Measurements from ENCODE around the gene SULT1A2.

SULT1A2 gene

DNA sequence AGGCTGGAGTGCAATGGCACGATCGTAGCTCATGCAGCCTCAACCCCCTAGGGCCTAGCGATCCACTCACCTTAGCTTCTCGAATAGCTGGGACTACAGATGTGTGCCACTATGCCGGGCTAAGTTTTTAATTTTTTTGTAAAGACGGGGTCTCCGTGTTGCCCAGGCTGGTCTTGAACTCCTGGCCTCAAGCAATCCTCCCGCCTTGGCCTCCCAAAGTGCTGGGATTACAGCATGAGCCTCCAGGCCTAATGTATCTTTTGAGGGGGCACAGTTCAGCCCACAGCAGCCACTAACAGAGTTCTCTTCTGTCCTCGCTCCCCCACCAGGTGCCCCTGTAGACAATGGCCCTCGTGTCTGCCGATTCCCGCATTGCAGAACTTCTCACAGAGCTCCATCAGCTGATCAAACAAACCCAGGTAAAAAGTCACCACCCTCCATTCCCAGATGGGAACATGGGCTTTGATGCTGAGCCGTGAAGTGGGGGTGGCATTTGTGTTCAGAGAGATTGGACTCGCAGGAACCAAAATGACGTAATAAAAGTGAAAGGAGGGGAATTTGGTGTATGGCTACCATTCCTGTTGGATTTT is 16.0 kb downstream of the SULT1A2 start:
- no peak overlapping the region for H3K4me3 ChIP-seq (ENCODE audit: insufficient read depth, low read length, poor library complexity, severe bottlenecking)
- H3K9ac ChIP-seq (ENCODE audit: low read length) = no peak overlapping the region
- no peaks in the 10 kb centered on the region for H3K36me3 ChIP-seq (ENCODE audit: low read length)
- no peaks in the 10 kb centered on the region for H3K27me3 ChIP-seq (ENCODE audit: low read length)
- H3F3A ChIP-seq (ENCODE audit: insufficient read depth) = no peaks in the 10 kb centered on the region
- no peak overlapping the region for H3K4me2 ChIP-seq (ENCODE audit: low read depth, low read length, poor library complexity, severe bottlenecking)
- TF ChIP-seq CTCF (IDR thresholded peaks at IDR 0.05; ENCODE audit: insufficient read depth, low read length, poor library complexity, severe bottlenecking) (no peak), EZH2phosphoT487 (conservative IDR thresholded peaks at IDR 0.05; ENCODE audit: low read length) (no peak)
- H3K27ac ChIP-seq (ENCODE audit: low read depth, low read length) = no peak overlapping the region
- no peaks in the 10 kb centered on the region for H4K20me1 ChIP-seq (ENCODE audit: low read depth, low read length)
- no peak overlapping the region for H2AFZ ChIP-seq (ENCODE audit: low read depth, low read length, severe bottlenecking)
- H3K9me2 ChIP-seq (replicated peaks; ENCODE audit: insufficient read depth, low read length) = no peaks in the 10 kb centered on the region
- H3K9me3 ChIP-seq (ENCODE audit: insufficient read depth, low read length) = no peaks in the 10 kb centered on the region
- peaks cover 9% of the 10 kb centered on the region; the same call in 1 of the 2 replicates for H3K79me2 ChIP-seq (ENCODE audit: insufficient read depth, low read length)

DNA sequence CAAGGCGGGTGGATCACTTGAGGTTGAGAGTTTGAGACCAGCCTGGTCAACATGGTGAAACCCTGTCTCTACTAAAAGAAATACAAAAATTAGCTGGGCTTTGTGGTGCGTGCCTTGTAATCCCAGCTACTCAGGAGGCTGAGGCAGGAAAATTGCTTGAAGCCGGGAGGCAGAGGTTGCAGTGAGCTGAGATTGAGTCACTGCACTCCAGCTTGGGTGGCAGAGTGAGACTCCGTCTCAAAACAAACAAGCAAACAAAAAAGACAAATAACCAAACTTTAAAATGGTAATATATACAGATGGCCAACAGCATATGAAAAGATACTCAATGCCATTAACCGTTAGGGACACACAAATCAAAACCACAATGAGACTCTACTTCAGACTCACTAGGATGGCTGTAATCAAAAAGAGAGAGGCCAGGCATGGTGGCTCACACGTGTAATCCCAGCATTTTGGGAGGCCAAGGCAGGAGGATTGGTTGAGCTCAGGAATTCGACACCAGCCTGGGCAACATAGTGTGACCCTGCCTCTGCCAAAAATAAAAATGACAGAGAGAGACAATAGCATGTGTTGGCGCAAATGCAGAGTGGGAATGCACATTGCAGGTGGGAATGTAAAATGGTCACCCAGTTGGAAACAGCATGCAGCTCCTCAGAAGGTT is 21.3 kb downstream of the SULT1A2 start:
- Histone ChIP-seq H2AFZ (ENCODE audit: low read depth, low read length, severe bottlenecking) (no peak overlapping the region), H3K4me3 (ENCODE audit: insufficient read depth, low read length, poor library complexity, severe bottlenecking) (no peak overlapping the region), H3K9me3 (ENCODE audit: insufficient read depth, low read length) (no peaks in the 10 kb centered on the region), H3F3A (ENCODE audit: insufficient read depth) (no peaks in the 10 kb centered on the region), H3K27ac (ENCODE audit: low read depth, low read length) (no peak overlapping the region), H3K79me2 (ENCODE audit: insufficient read depth, low read length) (peaks cover 21% of the 10 kb centered on the region), H4K20me1 (ENCODE audit: low read depth, low read length) (no peaks in the 10 kb centered on the region), H3K4me2 (ENCODE audit: low read depth, low read length, poor library complexity, severe bottlenecking) (no peak overlapping the region), H3K9ac (ENCODE audit: low read length) (no peak overlapping the region), H3K36me3 (ENCODE audit: low read length) (no peaks in the 10 kb centered on the region), H3K9me2 (replicated peaks; ENCODE audit: insufficient read depth, low read length) (no peaks in the 10 kb centered on the region), H3K27me3 (ENCODE audit: low read length) (no peaks in the 10 kb centered on the region)
- no peak for TF ChIP-seq EZH2phosphoT487 (conservative IDR thresholded peaks at IDR 0.05; ENCODE audit: low read length)
- no peak for TF ChIP-seq CTCF (IDR thresholded peaks at IDR 0.05; ENCODE audit: insufficient read depth, low read length, poor library complexity, severe bottlenecking)

DNA sequence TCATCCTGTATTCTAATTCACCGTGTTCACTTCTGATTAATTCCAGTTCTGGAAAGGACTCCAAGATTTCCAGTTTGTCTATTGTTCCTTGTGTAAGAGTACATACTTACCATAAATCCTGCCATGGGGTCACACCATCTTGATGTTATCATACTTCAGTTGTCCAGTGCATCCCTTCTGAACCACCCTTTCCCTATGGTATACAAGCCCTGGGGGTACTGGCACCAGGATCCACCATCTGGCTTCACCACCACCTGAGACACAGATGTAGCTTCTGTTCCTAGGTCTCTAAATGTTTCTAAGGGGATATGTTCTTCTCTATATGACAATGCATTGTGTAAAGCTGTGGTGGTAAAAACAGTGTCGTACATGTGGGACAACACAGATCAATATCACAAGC is 21.9 kb downstream of the SULT1A2 start:
- Histone ChIP-seq H3K27me3 (ENCODE audit: low read length) (no peaks in the 10 kb centered on the region), H3K4me3 (ENCODE audit: insufficient read depth, low read length, poor library complexity, severe bottlenecking) (no peak overlapping the region), H4K20me1 (ENCODE audit: low read depth, low read length) (no peaks in the 10 kb centered on the region), H2AFZ (ENCODE audit: low read depth, low read length, severe bottlenecking) (no peak overlapping the region), H3K36me3 (ENCODE audit: low read length) (no peaks in the 10 kb centered on the region), H3F3A (ENCODE audit: insufficient read depth) (no peaks in the 10 kb centered on the region), H3K4me2 (ENCODE audit: low read depth, low read length, poor library complexity, severe bottlenecking) (no peak overlapping the region), H3K79me2 (ENCODE audit: insufficient read depth, low read length) (peaks cover 25% of the 10 kb centered on the region), H3K9me3 (ENCODE audit: insufficient read depth, low read length) (no peaks in the 10 kb centered on the region), H3K9me2 (replicated peaks; ENCODE audit: insufficient read depth, low read length) (no peaks in the 10 kb centered on the region), H3K9ac (ENCODE audit: low read length) (no peak overlapping the region), H3K27ac (ENCODE audit: low read depth, low read length) (no peak overlapping the region)
- no peak for TF ChIP-seq EZH2phosphoT487 (conservative IDR thresholded peaks at IDR 0.05; ENCODE audit: low read length)
- TF ChIP-seq CTCF (IDR thresholded peaks at IDR 0.05; ENCODE audit: insufficient read depth, low read length, poor library complexity, severe bottlenecking) = no peak
